Panc1 (cell line): Measurements from ENCODE around the gene BTRC.

ENCODE experiments used
- POLR2AphosphoS5 ChIP-seq: IDR thresholded peaks from 2 replicates; pipeline ENCODE4 v1.6.1; 2012; ENCODE audit warnings: mild to moderate bottlenecking, low read depth, low read length, moderate library complexity
- SIN3A ChIP-seq: IDR thresholded peaks from 2 replicates; pipeline ENCODE4 v1.6.1; 2012; ENCODE audit warnings: low read depth, mild to moderate bottlenecking, low read length, moderate library complexity, borderline replicate concordance; ENCODE audit not compliant: insufficient read depth
- TF ChIP-seq, protein P1 (sequence below): fragments of 450-650 bp; IDR thresholded peaks from 2 replicates; pipeline ENCODE4 v1.5.1; 2017; ENCODE audit warnings: mild to moderate bottlenecking
- TF ChIP-seq, protein P2 (sequence below), 2 experiments: IDR thresholded peaks; 2 replicates each; pipeline ENCODE4 v1.6.1; 2011 to 2012; ENCODE audit warnings: low read depth in 2 of 2, control low read depth in 1 of 2, low read length in 1 of 2, mild to moderate bottlenecking in 1 of 2, moderate library complexity in 1 of 2; ENCODE audit not compliant: insufficient read depth in 1 of 2

- TF ChIP-seq, protein P1, sequence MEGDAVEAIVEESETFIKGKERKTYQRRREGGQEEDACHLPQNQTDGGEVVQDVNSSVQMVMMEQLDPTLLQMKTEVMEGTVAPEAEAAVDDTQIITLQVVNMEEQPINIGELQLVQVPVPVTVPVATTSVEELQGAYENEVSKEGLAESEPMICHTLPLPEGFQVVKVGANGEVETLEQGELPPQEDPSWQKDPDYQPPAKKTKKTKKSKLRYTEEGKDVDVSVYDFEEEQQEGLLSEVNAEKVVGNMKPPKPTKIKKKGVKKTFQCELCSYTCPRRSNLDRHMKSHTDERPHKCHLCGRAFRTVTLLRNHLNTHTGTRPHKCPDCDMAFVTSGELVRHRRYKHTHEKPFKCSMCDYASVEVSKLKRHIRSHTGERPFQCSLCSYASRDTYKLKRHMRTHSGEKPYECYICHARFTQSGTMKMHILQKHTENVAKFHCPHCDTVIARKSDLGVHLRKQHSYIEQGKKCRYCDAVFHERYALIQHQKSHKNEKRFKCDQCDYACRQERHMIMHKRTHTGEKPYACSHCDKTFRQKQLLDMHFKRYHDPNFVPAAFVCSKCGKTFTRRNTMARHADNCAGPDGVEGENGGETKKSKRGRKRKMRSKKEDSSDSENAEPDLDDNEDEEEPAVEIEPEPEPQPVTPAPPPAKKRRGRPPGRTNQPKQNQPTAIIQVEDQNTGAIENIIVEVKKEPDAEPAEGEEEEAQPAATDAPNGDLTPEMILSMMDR = no peak
- TF ChIP-seq POLR2AphosphoS5 (no peak), SIN3A (no peak)
- TF ChIP-seq, protein P2, sequence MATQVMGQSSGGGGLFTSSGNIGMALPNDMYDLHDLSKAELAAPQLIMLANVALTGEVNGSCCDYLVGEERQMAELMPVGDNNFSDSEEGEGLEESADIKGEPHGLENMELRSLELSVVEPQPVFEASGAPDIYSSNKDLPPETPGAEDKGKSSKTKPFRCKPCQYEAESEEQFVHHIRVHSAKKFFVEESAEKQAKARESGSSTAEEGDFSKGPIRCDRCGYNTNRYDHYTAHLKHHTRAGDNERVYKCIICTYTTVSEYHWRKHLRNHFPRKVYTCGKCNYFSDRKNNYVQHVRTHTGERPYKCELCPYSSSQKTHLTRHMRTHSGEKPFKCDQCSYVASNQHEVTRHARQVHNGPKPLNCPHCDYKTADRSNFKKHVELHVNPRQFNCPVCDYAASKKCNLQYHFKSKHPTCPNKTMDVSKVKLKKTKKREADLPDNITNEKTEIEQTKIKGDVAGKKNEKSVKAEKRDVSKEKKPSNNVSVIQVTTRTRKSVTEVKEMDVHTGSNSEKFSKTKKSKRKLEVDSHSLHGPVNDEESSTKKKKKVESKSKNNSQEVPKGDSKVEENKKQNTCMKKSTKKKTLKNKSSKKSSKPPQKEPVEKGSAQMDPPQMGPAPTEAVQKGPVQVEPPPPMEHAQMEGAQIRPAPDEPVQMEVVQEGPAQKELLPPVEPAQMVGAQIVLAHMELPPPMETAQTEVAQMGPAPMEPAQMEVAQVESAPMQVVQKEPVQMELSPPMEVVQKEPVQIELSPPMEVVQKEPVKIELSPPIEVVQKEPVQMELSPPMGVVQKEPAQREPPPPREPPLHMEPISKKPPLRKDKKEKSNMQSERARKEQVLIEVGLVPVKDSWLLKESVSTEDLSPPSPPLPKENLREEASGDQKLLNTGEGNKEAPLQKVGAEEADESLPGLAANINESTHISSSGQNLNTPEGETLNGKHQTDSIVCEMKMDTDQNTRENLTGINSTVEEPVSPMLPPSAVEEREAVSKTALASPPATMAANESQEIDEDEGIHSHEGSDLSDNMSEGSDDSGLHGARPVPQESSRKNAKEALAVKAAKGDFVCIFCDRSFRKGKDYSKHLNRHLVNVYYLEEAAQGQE (IDR thresholded peaks at IDR 0.05; ENCODE audit: insufficient read depth in 1 of 2, low read depth in 2 of 2, low read length in 1 of 2) = no peak
Measured at GRCh38 chr10:101447477-101447876, 93.5 kb downstream of the BTRC start.
